Esophagus mucosa (tissue), 1 donor: ENCODE data around the gene PRMT3. TPM values are rescaled to one million over a fixed set of nuclear protein-coding genes. Genes with fewer than 3 reads are reported as not detected.
A peak's percentile ranks its signal among the peaks of the same experiment; 100 is the strongest.
"Not testable (repeated sequence)": the region's sequence is repeated elsewhere in the genome, so short reads cannot be mapped to it uniquely, and the experiment has no call there.

Experiments
- ATAC-seq: fragments of 200-7000 bp; cut with Tn5 transposase; one replicate; pipeline ENCODE4 v1.9.1; 2020
- total RNA-seq: library from RNA; stranded (reverse); gene quantifications from one replicate; pipeline ENCODE4 v1.2.4, GENCODE V29; 2023
- donor health status: DM: yes; HTN: yes; CAD: no.

Gene PRMT3
- total RNA-seq, 1 donor from 2014 or later: 16.7 TPM

DNA sequence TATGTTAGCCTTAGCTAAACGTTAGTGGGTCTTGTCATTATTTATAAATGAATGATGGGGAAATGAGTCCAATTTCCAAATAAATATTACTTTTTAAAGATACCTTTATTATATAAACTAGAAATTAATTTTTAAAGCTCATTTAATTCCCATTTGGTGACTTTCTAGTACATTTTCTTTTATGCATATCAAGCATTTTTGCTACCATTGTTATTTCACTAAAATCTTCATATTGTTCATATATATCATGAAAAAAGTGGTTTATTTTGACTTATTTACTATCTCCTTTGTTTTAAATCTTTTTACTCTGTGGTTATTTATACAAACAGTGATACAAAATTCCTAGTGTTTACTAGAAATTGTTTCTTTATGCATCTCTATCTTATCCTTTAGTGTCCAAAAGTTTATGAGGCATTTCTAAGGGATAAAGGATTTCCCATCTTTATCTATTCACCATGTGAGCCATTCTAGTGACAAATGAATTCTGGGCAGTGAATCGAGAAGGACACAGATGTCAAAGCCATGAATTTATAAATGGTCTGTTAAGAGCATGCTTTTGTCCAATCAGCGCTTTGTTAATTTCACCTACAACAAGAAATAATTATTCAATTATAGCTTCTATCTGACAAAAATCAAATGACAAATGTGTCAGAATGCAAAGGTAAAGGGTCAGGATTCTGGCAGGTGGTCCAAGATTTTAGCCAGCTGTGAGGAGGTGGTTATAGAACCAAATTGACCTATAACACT is 70.6 kb downstream of the PRMT3 start:
- ATAC-seq: no peak

DNA sequence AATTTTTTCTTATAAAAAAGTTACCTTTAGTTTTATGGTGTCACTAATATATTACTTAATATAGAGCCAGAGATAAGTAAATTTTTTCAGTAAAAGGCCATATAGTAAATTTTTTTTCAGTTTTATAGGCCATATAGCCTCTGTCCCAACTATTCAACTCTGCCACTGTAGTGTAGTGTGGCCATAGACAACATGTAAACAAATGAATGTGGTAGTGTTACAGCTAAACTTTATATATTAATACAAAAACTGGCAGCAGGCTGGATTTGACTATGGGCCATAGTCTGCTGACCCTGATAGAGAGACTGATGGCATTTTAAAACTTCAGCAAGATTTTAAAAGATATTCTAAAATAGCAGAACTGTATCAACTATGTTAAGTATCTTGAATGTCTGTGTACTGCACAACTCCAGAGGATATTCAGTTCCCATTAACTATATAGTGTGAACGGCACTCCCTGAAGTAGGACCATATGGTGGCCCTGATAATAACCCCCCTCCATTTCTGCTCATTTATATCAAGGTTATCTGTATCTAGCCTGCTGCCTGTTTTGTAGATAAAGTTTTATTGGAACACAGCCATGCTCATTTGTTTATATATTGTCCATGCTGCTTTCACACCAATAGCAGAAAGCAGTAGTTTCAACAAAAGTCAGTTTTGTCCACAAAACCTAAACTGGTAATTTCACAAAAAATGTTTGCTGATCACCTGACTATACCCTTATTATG is 71.6 kb downstream of the PRMT3 start:
- ATAC-seq: no peak

DNA sequence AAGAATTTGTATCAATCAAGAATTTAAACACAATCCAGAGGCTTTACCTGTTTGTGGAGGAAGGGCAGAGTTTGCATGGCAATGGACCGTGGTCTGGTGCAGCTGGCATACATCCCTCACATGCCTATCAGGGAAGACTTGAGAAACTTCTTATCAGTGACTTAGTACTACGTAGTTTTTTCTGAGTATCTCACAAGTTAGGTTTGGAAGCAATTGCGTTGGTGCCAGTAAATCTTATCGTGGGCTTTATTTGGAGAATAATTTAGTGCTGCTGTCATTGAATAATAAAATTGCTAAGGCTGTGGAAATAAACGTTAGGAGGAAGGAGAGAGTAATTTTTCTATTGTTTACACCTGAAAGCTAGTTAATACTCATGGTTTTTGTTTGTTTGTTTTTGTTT is 72.3 kb downstream of the PRMT3 start:
- no peak for ATAC-seq

DNA sequence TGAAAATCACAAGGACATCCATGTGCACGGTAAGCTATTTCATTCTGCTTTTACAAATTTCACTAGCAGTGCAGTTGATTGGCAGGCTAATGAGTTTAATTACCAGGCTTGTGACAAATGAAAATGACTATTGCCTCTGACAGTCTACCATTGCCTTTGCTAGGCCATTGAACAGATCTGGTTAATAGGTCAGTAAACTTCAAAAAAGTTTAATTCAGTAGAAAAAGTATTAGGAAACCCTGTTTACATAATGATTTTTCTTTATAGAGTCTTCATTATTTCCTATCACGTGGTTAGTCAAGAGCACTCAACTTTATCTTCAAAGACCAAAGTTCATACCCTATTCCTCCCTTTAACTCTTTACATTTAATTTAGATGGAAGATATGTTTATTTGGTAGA is 77.0 kb downstream of the PRMT3 start:
- ATAC-seq: no peak

DNA sequence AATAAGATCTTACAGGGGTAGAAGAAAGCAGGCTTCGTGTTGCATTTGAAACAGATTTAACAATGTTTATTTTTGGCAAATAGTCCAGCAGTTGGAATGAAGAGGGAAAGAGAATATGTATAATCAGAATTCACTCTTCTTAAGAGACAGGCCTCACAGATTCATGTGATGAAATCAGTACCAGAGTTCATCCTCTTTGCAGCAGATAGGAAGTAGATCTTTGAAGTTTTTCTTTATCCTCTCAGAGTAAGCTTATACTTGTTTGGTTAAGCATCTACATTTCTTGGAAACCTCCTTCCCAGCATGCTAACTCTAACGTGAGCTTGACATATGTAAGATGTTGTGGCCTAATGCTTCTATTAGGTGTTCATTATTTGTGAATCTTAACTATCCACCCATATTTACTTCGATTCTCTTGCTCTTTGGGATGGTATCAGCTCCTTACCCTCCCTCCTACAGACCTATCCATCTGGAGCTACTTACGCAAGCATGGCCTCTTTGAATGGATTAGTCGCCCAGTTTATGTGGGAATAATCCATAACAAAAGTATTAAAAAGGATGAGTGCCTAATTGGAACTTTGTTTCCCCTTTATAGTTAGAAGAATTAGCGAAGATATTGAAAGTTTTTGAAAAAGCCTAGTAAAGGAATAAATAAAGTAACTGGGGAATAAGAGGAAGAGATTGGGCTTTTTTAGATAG is 80.1 kb downstream of the PRMT3 start:
- no peak for ATAC-seq

DNA sequence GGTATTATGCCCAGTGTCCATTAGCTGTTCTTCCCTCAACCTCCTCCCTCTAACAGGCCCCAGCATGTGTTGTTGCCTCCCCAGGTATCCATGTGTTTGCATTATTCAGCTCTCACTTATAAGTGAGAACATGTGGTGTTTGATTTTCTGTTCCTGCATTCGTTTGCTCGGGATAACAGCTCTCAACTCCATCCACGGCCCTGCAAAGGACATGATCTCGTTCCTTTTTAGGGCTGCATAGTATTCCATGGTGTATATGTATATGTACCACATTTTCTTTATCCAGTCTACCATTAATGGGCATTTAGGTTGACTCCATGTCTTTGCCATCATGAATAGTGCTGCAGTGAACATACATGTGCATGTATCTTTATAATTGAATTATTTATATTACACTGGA is 82.8 kb downstream of the PRMT3 start:
- no peak for ATAC-seq

DNA sequence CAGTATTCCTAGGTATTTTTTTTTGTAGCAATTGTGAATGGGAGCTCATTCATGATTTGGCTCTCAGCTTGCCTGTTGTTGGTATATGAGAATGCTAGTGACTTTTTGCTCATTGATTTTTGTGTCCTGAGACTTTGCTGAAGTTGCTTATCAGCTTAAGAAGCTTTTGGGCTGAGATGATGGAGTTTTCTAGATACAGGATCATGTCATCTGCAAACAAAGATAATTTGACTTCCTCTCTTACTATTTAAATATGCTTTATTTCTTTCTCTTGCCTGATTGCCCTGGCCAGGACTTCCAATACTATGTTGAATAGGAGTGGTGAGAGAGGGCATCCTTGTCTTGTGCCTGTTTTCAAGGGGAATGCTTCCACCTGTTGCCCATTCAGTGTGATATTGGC is 84.4 kb downstream of the PRMT3 start:
- not testable (repeated sequence) for ATAC-seq

DNA sequence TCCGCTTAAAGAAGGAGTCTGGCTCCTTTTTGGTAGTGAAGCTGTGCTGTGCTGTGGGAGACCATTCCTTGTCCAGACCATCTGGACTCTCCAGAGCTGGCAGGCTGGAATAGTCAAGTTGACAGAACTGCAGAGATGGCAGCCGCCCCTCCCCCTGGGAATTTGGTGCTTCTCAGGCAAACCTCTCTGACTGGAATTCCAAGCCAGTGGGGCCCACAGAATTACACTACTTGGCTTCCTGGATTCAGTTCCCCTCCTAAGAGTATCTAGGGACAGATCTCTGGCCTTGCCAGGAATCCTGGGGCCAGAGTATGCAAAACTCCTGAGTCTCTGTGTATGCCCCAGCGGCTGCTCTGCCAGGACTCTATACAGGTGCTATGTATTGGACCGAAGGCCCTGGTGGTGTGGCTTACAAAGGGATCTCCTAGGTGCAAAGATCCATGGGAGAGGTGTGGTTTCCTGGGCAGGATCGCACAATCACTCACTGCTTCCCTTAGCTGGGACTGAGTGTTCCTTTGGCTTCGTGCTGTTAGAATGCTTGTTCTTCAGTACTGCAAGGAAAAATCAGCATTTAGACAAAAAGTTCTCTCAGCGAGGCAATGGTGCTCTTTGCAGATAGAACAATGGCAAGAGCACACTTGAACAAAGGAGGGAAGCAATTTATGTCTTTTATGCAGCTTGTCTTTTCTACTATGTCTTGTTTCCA is 86.8 kb downstream of the PRMT3 start:
- ATAC-seq: peak; percentile 76

- peak; percentile 67 for ATAC-seq
These were observed 87.5 kb downstream of the PRMT3 start for GRCh38 chr11:20474882-20475517.

DNA sequence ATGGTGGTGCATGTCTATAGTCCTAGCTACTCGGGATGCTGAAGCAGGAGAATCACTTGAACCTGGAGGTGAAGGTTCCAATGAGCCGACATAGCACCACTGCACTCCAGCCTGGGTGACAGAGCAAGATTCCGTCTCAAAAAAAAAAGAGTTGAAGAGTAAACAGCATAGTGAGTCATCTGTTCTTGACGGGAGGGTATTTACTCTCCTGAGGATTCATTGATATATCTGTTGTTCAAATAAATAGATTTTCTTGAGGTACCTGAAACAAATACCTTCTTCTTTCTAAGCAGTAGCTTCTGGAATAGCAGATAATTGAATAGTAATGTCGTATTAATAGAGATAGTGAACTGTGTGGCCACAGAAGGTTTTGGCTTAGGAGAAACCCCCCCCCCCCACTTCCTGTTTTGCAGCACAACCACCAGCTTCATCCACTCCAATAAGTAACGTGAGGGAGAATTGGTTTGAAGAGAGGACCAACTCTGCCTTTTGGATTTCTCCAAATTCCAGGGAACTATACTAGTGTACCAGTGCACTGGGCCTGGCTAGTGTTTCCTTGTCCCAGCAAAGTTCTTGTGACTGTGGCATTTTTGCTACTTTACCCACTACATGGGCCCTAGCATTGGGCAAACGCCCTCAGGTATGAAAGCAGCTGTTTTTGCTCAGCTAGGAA is 90.0 kb downstream of the PRMT3 start:
- ATAC-seq: no peak

GRCh38 chr11:20479513-20479912 is 92.0 kb downstream of the PRMT3 start:
- ATAC-seq: no peak

DNA sequence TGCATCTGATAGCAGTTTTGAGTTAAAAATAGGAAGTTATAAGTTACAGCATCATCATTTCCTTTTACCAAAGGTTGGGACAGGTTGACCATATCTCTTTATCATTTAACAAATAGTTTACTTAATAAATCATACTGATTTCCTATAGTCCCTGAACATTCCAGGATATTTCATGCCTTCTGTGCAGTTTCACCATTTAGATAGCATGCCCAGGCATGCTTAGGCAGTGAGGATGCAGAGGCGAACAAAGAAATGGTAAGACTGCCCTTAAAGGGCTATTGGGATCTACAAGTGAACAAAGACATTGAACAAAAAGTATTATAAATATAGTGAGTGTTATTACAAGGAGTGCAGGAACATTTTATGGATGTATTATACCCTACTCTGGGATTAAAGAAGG is 96.4 kb downstream of the PRMT3 start:
- peak; percentile 49 for ATAC-seq

DNA sequence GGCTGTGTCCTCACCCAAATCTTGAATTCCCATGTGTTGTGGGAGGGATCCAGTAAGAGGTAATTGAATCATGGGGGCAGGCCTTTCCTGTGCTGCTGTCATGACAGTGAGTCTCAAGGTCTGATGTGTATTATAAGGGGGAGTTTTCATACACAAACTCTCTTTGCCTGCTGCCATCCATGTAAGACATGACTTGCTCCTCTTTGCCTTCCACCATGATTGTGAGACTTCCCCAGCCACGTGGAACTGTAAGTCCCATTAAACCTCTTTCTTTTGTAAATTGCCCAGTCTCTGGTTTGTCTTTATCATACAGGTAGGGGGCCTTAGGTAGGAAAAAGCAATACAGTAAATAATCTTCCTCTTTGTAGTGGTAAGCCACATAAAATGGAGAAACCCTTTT is 96.9 kb downstream of the PRMT3 start:
- ATAC-seq: not testable (repeated sequence)

GRCh38 chr11:20488352-20488751 is 100.8 kb downstream of the PRMT3 start:
- no peak for ATAC-seq

DNA sequence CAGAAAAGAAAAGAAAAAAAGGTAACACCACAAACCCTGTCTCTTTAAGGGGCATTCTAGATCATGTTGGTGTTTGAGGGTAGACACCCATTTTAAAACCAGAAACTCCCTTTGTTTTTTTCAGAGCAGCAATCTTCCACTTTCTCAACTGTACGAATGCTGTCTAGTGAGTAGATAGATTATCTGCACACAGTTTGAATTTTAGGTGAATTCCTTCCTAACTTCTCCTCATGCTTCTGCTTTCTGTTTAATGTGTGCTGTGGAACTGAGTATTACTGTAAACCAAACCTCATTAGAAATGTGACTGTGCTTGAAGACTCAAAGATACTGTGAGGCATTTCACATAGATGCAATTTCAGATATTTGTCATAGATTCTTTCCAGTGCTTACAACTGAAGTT is 102.4 kb downstream of the PRMT3 start:
- no peak for ATAC-seq

DNA sequence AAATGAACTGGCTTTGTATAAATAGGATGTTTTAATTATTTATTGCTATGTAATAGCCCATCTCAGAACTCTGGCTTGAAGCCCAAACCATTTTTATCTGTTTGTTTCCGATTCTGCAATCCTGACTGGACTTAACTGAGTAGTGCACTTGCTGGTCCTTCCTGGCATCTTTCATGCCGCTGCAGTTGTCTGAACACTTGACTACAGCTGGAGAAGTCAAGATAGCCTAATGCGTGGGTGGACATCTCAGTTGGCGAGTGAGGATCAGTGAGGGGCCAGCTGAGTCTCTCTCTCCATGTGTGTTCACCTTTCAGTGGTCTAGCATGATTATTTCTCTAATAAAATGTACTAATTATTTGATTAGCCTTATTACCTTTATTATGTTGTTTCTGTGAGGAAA is 105.8 kb downstream of the PRMT3 start:
- no peak for ATAC-seq

- ATAC-seq: no peak
These were observed 109.7 kb downstream of the PRMT3 start for GRCh38 chr11:20497124-20497792.

- ATAC-seq: no peak
These were observed 113.7 kb downstream of the PRMT3 start for GRCh38 chr11:20501252-20501651.

DNA sequence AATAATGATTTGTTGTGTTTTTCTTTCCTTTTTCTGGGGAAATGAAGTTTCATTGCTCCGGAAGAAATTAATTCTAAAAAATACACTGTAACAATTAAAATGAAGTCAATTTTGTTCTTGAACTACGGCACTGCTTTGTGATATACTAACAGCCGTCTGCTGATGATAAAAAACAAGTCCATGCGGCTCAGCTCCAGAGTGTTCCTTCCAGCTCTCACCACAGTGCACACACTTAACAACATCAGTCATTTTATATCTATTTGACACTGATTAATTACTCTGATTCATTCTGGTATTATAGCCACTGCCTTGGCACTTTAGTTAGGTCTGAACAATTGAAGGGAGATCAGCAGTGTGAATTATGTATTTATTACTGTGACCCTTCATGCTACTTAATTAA is 114.5 kb downstream of the PRMT3 start:
- ATAC-seq: peak; percentile 76

- ATAC-seq: no peak
These were observed 124.5 kb downstream of the PRMT3 start for GRCh38 chr11:20511982-20512381.

DNA sequence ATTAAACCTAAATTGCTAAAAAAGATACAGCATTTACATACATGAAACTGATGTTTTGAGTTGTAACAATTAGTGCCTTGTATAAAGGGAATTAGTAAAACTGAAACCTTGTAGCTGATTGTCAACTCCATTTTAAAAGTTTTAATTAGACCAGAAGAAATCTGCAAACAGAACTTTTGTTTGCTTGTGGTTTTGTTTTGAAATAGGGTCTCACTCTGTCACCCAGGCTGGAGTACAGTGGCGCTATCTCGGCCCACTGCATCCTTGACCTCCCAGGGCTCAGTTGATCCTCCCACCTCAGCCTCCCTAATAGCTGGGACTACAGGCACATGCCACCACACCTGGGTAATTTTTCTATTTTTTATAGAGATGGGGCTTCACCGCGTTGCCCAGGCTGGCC is 125.4 kb downstream of the PRMT3 start:
- ATAC-seq: no peak
